MCF 10A (cell line): ENCODE data around the gene GID8. TPM values are rescaled to one million over a fixed set of nuclear protein-coding genes. Genes with fewer than 3 reads are reported as not detected.

Experiments used
- BruUV-seq: library from RNA; stranded (reverse); fragments of 400-500 nt; replicated peaks from 2 replicates; lab custom pipeline; 2021; lab: Mats Ljungman, UMichigan
- CTCF ChIA-PET: fragments of 300-600 bp; sonication (Branson Sonifier 250); formaldehyde crosslinking; extraction: SDS; loops from one replicate; lab custom pipeline; 2021; ENCODE audit warnings: antibody characterized with exemption, inconsistent platforms; lab: Yijun Ruan, JAX
- POLR2A ChIA-PET: fragments of 300-600, 350-650 bp; sonication (Branson Sonifier 250); formaldehyde crosslinking; extraction: SDS; loops from one replicate; lab custom pipeline; 2020; ENCODE audit warnings: antibody characterized with exemption, inconsistent platforms; lab: Yijun Ruan, JAX
- DNase-seq: peaks from one replicate; pipeline ENCODE4 v3.0.0-alpha.2; 2018; ENCODE audit not compliant: unreplicated experiment
- H3K27ac Mint-ChIP-seq: one replicate; pipeline ENCODE4 v1.8.0; 2022; ENCODE audit warnings: mild to moderate bottlenecking, low read depth, mixed read lengths; ENCODE audit not compliant: unreplicated experiment
- H3K27me3 Mint-ChIP-seq: one replicate; pipeline ENCODE4 v1.8.0; 2022; ENCODE audit warnings: mixed read lengths; ENCODE audit not compliant: insufficient read depth, unreplicated experiment
- H3K36me3 Mint-ChIP-seq: one replicate; pipeline ENCODE4 v1.8.0; 2022; ENCODE audit warnings: mild to moderate bottlenecking, moderate library complexity, mixed read lengths; ENCODE audit not compliant: insufficient read depth, unreplicated experiment
- H3K4me1 Mint-ChIP-seq: one replicate; pipeline ENCODE4 v1.8.0; 2022; ENCODE audit warnings: mixed read lengths; ENCODE audit not compliant: insufficient read depth, unreplicated experiment
- H3K4me3 Mint-ChIP-seq: one replicate; pipeline ENCODE4 v1.8.0; 2022; ENCODE audit warnings: mild to moderate bottlenecking, moderate library complexity, mixed read lengths; ENCODE audit not compliant: unreplicated experiment
- H3K9me3 Mint-ChIP-seq: one replicate; pipeline ENCODE4 v1.8.0; 2022; ENCODE audit warnings: mixed read lengths; ENCODE audit not compliant: unreplicated experiment
- intact Hi-C: fragments of 100-400 bp; cut with micrococcal nuclease; formaldehyde crosslinking; loops from 2 replicates; pipeline ENCODE4 v1.14.1; 2022
- total RNA-seq: library from RNA; stranded (reverse); gene quantifications from 2 replicates; pipeline ENCODE4 v1.2.3, GENCODE V29; 2022
- TF ChIP-seq, protein P1 (sequence below): fragments of 200-600 bp; IDR thresholded peaks from one replicate; pipeline ENCODE4 v1.8.0; 2022; ENCODE audit warnings: antibody characterized with exemption, mild to moderate bottlenecking; ENCODE audit not compliant: unreplicated experiment

The GID8 gene
- total RNA-seq, 1 experiment from 2014 or later: 31.6 TPM

DNA sequence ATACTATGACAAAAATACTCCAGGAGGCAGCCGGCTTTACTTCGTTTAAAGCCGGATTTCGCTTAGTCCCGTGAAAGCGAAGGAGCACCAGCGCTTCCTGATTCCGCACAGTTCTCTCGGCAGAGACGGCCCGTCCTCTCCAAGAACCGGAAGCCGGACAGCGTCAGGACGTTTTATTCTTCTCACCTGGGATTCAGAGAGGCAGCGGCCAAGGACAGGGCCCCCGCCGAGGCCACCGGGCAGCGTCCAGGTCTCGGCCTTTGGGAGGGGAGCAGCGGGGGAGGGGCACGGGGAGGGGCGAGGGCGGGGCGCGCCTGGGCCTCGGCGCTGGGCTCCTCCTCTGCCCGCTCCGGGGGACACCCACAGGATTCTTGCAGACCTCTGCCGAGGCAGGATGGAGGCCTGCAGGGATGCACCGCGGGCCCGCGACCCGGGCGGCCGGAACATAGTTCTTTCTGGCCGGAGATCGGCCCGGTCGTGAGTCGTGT is 8.9 kb upstream of the GID8 start:
- peak overlapping the region; percentile 75 for H3K27ac Mint-ChIP-seq
- peaks cover 25% of the 10 kb centered on the region for H3K4me1 Mint-ChIP-seq
- H3K36me3 Mint-ChIP-seq: peaks cover 19% of the 10 kb centered on the region
- BruUV-seq: no TSS peak
- peak; percentile 37 for DNase-seq
- H3K9me3 Mint-ChIP-seq: no peaks in the 10 kb centered on the region
- TF ChIP-seq, protein P1, sequence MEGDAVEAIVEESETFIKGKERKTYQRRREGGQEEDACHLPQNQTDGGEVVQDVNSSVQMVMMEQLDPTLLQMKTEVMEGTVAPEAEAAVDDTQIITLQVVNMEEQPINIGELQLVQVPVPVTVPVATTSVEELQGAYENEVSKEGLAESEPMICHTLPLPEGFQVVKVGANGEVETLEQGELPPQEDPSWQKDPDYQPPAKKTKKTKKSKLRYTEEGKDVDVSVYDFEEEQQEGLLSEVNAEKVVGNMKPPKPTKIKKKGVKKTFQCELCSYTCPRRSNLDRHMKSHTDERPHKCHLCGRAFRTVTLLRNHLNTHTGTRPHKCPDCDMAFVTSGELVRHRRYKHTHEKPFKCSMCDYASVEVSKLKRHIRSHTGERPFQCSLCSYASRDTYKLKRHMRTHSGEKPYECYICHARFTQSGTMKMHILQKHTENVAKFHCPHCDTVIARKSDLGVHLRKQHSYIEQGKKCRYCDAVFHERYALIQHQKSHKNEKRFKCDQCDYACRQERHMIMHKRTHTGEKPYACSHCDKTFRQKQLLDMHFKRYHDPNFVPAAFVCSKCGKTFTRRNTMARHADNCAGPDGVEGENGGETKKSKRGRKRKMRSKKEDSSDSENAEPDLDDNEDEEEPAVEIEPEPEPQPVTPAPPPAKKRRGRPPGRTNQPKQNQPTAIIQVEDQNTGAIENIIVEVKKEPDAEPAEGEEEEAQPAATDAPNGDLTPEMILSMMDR: no peak
- ChIA-PET CTCF (no interaction called here), POLR2A (interaction anchor here (6.2 kb wide), 1 partner anchor 7 kb away, joined by 341 read pairs; the partner anchor contains the start of gene GID8)
- H3K4me3 Mint-ChIP-seq: peak overlapping the region; percentile 76
- no peaks in the 10 kb centered on the region for H3K27me3 Mint-ChIP-seq
- intact Hi-C loops: no loop called here

DNA sequence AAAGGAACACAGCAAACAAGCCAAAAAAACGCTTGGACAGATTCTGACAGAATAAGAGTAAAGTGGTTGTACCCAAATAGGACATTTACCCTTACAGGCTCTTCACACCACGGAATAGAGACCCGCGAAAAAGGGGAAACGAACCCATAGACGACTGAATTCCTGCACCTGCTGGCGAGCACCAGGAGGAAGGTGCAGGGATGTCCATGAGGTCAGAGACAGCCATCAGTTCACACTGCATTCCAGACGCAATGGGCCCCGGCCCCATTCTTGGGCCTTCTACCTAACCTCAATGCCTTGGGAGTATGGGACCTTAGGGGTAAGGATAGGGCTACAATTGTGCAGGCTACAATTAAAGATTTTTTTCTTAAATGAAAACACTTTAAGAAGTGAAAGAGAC is 6.5 kb upstream of the GID8 start:
- H3K27me3 Mint-ChIP-seq: no peaks in the 10 kb centered on the region
- no TSS peak for BruUV-seq
- intact Hi-C loops: no loop called here
- CTCF ChIA-PET: interaction anchor here (0.7 kb wide), 1 partner anchor 58 kb away, joined by 3 read pairs; no protein-coding TSS in a partner anchor
- H3K4me3 Mint-ChIP-seq: no peak overlapping the region
- POLR2A ChIA-PET: interaction anchor here (1.2 kb wide), 1 partner anchor 14 kb away, joined by 4 read pairs; no protein-coding TSS in a partner anchor
- no peak overlapping the region for H3K27ac Mint-ChIP-seq
- peaks cover 13% of the 10 kb centered on the region for H3K36me3 Mint-ChIP-seq
- no peak for DNase-seq
- H3K9me3 Mint-ChIP-seq: no peaks in the 10 kb centered on the region
- TF ChIP-seq, protein P1: no peak
- peaks cover 15% of the 10 kb centered on the region for H3K4me1 Mint-ChIP-seq

DNA sequence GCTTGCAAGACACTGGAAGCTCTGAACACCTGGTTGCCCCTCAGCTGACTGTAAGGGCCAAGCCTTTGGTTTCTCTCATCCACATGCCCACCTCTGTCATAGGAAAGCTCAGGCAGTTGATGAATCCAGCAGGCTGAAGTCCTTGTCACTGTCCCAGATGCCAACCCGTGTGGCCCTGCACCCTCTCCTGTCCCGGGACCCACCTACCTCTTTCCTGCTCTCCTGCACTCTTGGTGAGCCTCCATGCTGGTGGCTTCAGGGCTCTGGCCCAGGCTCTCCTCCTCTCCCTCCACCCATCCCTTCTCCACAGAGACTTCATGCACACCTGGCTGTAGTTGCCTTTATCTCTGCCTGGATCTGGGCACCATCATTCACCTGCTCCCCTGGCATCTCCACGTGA is 4.0 kb upstream of the GID8 start:
- Mint-ChIP-seq H3K4me1 (peaks cover 13% of the 10 kb centered on the region), H3K4me3 (no peak overlapping the region), H3K36me3 (peaks cover 25% of the 10 kb centered on the region), H3K9me3 (no peaks in the 10 kb centered on the region), H3K27ac (no peak overlapping the region), H3K27me3 (no peaks in the 10 kb centered on the region)
- BruUV-seq: no TSS peak
- no peak for DNase-seq
- intact Hi-C loops: no loop called here
- TF ChIP-seq, protein P1: no peak
- ChIA-PET CTCF (interaction anchor here (0.7 to 1.7 kb wide), 5 partner anchors 9 to 733 kb away, joined by 3 to 9 read pairs (median 3); no protein-coding TSS in a partner anchor), POLR2A (interaction anchor here (0.7 to 6.4 kb wide), 4 partner anchors 8 to 41 kb away, joined by 3 to 341 read pairs (median 5); partner anchors contain the start of gene DIDO1)

DNA sequence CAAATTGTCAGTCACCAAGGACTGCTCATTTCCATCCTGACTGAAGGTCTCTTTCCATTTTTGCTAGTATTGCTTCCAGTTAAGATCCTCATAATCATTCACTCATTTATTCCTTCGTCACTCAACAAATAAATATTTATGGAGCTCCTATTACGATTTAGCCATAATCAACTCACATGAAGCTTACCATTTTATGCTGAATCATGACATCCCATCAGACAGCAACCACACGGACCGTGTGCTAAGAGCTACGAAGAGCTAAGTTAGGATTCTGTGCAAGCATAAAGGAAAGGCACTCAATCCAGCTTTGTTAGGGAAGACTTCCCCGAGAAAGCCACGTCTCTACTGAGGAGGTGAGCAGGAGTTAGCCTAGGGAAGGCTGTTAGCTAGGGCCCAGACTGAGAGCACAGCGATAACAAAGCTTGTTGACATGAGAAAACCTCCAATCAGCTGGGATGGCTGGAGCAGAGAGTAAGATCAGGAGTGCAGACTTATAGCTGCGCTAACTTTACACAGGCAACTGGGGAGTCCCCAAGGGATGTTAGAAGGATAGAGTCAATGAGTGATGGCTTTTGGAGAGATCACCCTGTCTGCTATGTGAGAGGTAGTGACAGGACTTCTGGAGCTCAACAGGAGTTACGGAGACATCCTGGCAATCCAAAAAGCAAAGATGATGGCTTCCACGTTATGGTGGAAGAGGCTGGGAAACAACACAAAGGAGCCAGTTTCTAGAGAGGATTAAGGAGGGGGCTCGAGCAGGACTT is 2.6 kb upstream of the GID8 start:
- CTCF ChIA-PET: interaction anchor here (0.5 to 1.8 kb wide), 9 partner anchors 8 to 813 kb away, joined by 3 to 9 read pairs (median 3); partner anchors contain the start of gene LSM14B
- Mint-ChIP-seq H3K27me3 (no peaks in the 10 kb centered on the region), H3K27ac (no peak overlapping the region), H3K4me3 (no peak overlapping the region), H3K4me1 (peaks cover 17% of the 10 kb centered on the region), H3K9me3 (no peaks in the 10 kb centered on the region), H3K36me3 (peaks cover 25% of the 10 kb centered on the region)
- no TSS peak for BruUV-seq
- no peak for DNase-seq
- POLR2A ChIA-PET: interaction anchor here (0.6 to 6.4 kb wide), 3 partner anchors 9 to 22 kb away, joined by 3 to 341 read pairs (median 24); partner anchors contain the start of gene DIDO1
- intact Hi-C loops: no loop called here
- TF ChIP-seq, protein P1: no peak
